Astrocyte (in vitro differentiated cells and primary cell): ENCODE measurements around the gene PEX6.

Source experiments
- EZH2 ChIP-seq: IDR thresholded peaks from 2 replicates; pipeline ENCODE4 v1.6.1; 2012; ENCODE audit warnings: mild to moderate bottlenecking, low read length, inconsistent platforms; ENCODE audit not compliant: insufficient read depth
- TF ChIP-seq, protein P1 (sequence below): IDR thresholded peaks from 2 replicates; pipeline ENCODE4 v1.5.1; 2011; ENCODE audit warnings: low read depth, mild to moderate bottlenecking, inconsistent platforms, low read length, moderate library complexity; ENCODE audit not compliant: insufficient read depth

DNA sequence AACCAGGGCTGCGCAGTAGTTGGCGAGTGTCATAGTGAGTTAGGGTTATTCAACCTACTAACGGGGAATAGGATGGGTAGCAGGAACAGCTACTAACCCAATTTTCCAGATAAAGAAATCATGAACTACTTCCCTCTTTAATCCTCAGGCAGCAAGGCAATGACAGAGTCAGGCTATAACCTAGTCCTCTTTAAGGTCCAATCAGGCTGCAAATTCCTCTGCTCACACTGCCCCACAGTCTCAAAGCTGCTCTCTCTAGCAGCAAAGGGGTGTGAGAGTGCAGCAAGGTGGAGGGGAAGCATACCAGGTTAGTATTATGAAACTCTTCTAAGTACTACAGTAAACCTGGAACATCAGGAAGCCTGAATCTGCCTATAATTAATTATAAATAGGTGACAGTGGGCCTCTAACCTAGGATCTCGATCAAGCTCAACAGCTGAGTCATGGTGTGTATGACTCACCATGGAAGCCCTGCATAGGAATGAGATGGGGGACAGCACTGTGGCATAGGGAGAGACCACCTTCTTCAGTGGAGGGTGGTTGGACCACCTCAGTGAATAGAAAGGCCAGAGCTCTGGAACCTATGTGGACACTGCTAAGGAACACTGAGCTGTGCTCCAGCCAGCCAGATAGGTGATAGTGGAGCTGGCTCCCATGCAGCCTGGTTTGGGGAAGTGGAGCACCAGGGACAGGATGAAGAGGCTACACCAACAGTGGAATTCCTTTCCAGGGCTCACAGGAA lies 7.9 kb downstream of the PEX6 start:
- TF ChIP-seq, protein P1, sequence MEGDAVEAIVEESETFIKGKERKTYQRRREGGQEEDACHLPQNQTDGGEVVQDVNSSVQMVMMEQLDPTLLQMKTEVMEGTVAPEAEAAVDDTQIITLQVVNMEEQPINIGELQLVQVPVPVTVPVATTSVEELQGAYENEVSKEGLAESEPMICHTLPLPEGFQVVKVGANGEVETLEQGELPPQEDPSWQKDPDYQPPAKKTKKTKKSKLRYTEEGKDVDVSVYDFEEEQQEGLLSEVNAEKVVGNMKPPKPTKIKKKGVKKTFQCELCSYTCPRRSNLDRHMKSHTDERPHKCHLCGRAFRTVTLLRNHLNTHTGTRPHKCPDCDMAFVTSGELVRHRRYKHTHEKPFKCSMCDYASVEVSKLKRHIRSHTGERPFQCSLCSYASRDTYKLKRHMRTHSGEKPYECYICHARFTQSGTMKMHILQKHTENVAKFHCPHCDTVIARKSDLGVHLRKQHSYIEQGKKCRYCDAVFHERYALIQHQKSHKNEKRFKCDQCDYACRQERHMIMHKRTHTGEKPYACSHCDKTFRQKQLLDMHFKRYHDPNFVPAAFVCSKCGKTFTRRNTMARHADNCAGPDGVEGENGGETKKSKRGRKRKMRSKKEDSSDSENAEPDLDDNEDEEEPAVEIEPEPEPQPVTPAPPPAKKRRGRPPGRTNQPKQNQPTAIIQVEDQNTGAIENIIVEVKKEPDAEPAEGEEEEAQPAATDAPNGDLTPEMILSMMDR = no peak
- no peak for TF ChIP-seq EZH2
